Sigmoid colon (tissue), 4 donors: ENCODE results near the gene FBXL4.

Experiments
- CTCF ChIP-seq, 4 experiments: fragments of 450-650 bp in 3 of 4; fragments of 200-600 bp in 1 of 4; IDR thresholded peaks; one replicate each; pipeline ENCODE4 v1.5.1; 2016 to 2019; ENCODE audit warnings: antibody characterized with exemption in 4 of 4, mild to moderate bottlenecking in 3 of 4, moderate library complexity in 2 of 4
- POLR2A ChIP-seq, 2 donors: fragments of 450-650 bp; IDR thresholded peaks; one replicate each; pipeline ENCODE4 v1.6.1; 2016; ENCODE audit warnings: antibody characterized with exemption in 2 of 2, mild to moderate bottlenecking in 2 of 2, moderate library complexity in 2 of 2
- POLR2AphosphoS5 ChIP-seq, 4 donors: sonication (generic); formaldehyde crosslinking; IDR thresholded peaks; one replicate each; pipeline ENCODE4 v1.6.1; 2017; ENCODE audit warnings: antibody characterized with exemption in 4 of 4

DNA sequence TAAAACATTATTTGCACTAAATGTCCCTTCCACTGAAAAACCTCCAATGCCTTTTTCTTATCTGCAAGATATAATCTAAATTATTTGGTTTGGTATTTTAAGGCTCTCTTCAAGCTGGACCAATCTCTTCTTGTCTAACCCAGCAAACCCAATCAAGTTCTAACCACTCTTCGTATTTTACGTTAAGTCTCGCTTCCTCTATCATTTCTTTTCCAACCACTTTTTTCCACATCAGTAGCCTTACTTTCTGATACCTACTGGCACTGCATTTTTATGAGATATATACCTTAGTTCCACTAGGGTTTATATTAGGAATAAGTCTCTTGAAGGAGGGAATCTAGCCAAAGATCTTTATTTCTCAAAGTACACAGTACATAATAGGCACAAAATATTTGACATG is 19.1 kb downstream of the FBXL4 start:
- TF ChIP-seq CTCF (IDR thresholded peaks at IDR 0.05) (no peak), POLR2A (IDR thresholded peaks at IDR 0.05) (no peak), POLR2AphosphoS5 (IDR thresholded peaks at IDR 0.05) (no peak)
